Activated CD4-positive, CD25-positive, alpha-beta regulatory T cell (primary cell): Measurements from ENCODE around the gene PRRX2.

Source experiments
- DNase-seq, 4 experiments: peaks; one replicate each; lab custom pipeline; 2025; lab: John Stamatoyannopoulos, UW

PRRX2 gene

DNA sequence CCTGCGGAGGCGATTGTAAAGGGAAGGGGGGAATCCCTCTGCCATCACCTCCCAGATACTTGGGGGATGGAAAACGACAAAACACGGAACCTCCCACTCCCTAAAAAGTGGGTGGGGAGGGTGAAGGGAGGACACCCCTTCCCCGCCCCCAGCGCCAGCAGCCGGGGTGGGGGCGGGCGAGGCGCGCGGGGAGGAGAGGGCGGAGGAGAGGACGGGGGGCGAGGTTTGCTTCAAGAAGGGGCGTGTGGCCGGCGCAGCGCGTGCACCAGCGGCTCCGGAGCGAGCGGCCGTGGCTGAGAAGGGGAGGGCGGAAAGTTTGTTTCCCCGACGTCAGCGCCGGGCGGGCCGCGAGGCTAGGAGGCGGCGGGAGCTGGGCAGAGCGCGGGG, at the start of gene PRRX2:
Gene PRRX2, plus strand, starts transcription at position 259 of the 387 bp plus-strand sequence. CDS start 221 bp downstream, outside the sequence.
- DNase-seq = no peak

GRCh38 chr9:129617167-129617566, 48.3 kb upstream of the PRRX2 start:
- no peak for DNase-seq

- no peak for DNase-seq
Observed at GRCh38 chr9:129619787-129620668, 45.4 kb upstream of the PRRX2 start.

DNA sequence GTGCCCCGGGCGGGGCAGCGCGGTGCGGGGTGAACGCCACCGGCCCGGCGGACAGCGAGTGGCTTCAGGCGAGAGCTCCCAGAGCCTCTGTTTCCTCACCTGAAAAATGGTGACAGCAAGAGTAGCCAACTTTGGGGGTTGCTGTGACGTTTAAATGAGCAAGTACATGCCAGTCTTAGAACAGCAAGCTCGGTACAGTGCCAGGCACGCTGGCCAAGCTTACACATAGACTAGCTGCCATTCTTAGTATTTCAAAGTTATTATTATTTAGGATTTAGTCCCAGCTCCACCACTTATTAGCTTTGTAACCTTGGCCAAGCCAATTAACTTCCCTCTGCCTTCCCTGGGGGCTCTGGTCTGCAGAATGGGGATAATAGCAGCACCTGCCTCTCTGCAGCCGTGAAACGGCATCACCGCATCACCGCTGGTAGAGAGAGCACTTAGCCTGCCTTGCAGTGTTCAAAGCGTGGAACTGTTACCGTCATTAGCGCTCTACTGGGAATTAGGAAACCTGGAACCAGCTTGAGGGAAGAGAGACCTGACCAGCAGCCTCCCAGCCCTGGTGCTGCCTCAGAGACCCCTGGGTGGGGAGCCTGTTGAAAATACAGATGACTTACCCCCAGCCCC, 44.7 kb upstream of the PRRX2 start, which contains the start of gene C9orf50:
Gene C9orf50, minus strand, starts transcription at position 433 of the 627 bp plus-strand sequence. CDS start 527 bp downstream, outside the sequence.
- no peak for DNase-seq

GRCh38 chr9:129623331-129623730, 42.1 kb upstream of the PRRX2 start:
- no peak for DNase-seq

DNA sequence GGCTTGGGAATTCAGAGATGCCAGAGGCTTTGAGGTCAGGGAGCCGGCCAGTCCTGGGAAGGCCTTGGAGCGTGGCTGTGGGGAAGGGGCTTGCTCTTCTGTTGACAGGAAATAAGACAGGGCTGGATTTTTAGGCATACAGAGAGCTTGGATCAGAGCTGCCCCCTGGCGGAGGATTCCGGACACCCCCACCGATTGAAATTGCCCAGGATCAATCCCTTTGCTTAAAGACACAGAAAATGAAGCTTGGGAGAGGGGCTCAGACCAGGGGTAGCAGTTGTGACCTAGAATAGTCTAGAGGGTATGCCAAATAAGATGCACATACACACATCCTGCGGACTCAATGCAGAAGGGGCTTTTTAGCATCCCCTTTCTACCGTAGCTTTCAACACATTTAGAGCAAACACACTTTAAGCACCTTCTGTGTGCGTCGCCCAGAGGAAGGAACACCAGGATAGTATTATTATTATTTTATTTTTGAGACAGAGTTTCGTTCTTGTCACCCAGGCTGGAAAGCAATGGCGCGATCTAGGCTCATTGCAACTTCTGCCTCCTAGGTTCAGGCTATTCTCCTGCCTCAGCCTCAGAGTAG, 41.2 kb upstream of the PRRX2 start:
- peak; percentile 38 to 60 (median 42) for DNase-seq

GRCh38 chr9:129624947-129625346, 40.5 kb upstream of the PRRX2 start:
- no peak for DNase-seq

GRCh38 chr9:129626079-129626624, 39.3 kb upstream of the PRRX2 start, which contains the start of gene NTMT1:
NTMT1 (plus strand) TSS chr9:129626163; CDS start chr9:129632704, 6,541 bp downstream.
- DNase-seq = peak; percentile 76 to 85 (median 83)

DNA sequence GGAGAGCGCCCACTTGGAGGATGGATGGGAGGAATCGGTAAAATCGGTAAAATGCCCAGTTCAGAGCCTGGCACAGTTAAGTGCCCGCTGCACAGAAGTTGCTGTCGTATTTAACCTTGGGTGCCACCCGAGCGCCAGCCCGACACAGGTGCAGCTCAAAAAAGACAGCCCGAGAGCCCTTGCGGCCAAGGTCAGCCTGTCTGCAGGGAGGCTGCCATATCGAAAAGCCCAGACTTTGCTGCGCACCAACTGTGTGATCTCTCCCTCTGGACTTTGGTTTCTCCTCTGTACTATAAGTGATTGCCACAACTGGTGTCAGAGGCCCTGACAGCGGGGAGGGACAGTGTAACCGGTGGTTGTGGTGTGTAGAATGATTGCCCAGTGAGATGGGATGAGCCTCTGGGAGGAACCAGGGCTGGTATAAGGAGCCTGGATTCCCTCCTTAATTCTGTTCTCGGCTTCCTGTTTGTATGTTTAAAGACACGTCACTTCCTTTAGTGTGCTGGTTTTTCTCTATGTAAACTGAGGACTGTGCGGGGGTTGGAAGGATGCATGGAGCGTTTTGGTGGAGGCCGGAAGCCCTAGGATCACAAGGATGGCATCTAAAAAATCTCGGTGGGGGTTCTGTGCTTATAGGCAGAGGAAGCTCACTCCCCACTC, 38.7 kb upstream of the PRRX2 start:
- DNase-seq = peak in 1 of 4 experiments; percentile 19

DNA sequence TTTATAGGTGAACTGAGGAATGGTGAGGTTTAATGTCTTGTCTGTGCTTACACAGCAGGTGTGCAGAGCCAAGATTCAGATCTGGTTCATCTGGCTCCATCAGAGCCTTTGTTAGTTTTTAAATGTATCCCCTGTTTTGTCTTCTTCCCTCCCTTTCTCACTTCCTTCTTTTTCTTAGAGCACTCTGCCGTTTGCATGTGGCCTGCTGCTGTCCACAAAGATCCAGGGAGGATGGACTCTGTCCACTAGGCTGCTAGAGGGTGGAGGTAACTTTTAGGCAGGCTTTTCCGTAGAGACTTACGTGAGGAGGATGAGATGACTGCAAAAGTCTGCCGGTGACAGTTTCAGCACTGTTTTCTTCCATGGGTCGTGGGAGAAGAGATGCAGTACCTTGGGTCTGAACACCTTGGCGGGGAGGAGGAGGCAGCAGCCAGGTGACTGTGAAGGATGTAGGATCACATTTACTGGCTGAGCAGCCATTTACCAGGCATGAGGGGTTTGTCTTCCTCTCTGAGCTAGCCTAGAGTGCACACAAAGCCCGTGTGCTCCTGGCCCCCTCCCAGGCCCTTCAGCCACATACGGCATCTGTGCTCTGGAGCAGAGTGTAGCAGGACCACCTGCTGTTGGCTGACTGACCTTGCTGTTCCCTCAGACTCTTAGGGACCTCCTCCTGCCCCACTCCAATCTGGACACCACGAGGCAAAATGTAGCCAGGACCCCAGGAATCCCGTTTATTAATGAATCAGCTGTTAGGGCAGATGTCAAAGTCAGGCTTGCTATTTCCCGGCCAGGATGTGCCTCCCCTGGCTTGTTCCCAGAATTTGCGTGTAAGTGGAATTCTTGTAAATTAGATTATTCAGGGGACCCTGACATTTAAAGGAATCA, 37.6 kb upstream of the PRRX2 start:
- no peak for DNase-seq

- no peak for DNase-seq
Observed at GRCh38 chr9:129628709-129629108, 36.7 kb upstream of the PRRX2 start.

- DNase-seq = no peak
Observed at GRCh38 chr9:129629251-129629820, 36.1 kb upstream of the PRRX2 start.

DNA sequence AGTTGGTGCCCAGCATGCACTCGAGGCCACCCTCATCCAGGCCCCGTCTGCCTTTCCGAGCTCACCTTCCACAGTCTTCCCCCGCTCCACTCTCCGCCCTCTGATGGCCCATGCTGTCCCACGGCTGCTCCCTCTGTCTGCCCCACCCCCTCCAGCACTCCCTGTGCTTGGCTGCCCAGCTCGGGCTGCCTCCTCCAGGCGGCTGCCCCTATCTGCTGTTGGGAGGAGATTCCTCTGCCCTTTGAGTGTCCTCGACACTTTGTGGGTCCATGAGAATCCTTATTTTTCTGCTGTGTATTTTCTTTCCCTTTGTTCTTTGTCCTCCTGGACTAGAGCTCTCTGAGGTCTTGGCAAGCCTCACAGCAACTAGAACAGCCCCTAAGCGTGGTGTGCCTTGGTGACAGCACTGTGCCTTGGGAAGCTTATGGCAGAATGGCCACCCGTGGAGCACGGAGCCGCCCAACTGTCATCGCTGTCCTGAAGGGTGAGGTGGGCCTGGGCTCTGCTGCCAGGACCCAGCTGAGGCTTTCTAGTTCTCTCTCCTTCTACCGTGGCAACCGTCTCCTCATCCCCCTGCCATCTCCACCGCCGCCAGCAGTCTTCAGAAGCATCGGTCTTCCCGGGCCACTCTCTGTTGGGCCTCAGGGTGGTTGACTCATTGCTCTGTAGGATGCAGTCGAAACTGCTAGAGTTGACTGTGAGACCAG, 34.3 kb upstream of the PRRX2 start:
- DNase-seq = no peak

GRCh38 chr9:129631674-129632129, 33.7 kb upstream of the PRRX2 start:
- no peak for DNase-seq

GRCh38 chr9:129632460-129632859, 33.0 kb upstream of the PRRX2 start:
- DNase-seq = no peak

- DNase-seq = no peak
Observed at GRCh38 chr9:129633207-129633606, 32.2 kb upstream of the PRRX2 start.

DNA sequence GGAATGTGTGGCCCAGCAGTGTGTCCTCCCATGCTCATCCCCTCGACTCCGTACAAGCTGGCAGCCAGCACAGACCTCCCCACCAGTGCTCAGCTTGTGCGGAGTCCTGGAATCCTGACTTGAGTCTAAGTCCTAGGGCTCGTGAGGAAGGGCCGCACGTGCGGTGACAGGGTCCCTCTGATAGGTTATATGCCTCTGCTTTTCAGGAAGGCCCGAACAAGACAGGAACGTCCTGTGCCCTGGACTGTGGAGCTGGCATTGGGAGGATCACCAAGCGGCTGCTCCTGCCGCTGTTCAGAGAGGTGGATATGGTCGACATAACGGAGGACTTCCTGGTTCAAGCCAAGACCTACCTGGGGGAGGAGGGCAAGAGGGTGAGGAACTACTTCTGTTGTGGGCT, 31.6 kb upstream of the PRRX2 start:
- no peak for DNase-seq

GRCh38 chr9:129635099-129636065, 30.1 kb upstream of the PRRX2 start:
- DNase-seq = no peak
